ENCODE data around the gene DUSP10. TPM values are rescaled to one million over a fixed set of nuclear protein-coding genes. Genes with fewer than 3 reads are reported as not detected.

Gene DUSP10
- total RNA-seq, 1 experiment from 2014 or later = 1.6 TPM

DNA sequence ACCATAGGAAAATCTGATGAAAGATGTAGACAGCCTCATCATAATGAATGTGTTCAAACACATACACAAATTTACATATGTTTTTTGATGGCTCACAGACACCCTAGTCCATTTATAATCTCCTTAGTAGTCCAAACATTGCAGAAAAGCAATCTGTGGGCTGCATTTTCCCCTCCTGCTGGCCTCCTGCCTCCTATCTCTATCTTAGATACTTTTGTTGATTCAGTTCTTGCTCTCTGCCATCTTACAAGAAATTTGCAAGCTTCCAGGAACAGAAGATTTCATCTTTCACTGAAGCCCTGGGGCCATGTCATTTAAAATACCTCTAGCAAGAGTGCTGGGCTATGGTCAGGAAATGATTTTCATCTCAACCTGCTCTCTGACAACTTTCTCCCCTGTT is 50.6 kb downstream of the DUSP10 start (continued):
- TF ChIP-seq, protein P1, sequence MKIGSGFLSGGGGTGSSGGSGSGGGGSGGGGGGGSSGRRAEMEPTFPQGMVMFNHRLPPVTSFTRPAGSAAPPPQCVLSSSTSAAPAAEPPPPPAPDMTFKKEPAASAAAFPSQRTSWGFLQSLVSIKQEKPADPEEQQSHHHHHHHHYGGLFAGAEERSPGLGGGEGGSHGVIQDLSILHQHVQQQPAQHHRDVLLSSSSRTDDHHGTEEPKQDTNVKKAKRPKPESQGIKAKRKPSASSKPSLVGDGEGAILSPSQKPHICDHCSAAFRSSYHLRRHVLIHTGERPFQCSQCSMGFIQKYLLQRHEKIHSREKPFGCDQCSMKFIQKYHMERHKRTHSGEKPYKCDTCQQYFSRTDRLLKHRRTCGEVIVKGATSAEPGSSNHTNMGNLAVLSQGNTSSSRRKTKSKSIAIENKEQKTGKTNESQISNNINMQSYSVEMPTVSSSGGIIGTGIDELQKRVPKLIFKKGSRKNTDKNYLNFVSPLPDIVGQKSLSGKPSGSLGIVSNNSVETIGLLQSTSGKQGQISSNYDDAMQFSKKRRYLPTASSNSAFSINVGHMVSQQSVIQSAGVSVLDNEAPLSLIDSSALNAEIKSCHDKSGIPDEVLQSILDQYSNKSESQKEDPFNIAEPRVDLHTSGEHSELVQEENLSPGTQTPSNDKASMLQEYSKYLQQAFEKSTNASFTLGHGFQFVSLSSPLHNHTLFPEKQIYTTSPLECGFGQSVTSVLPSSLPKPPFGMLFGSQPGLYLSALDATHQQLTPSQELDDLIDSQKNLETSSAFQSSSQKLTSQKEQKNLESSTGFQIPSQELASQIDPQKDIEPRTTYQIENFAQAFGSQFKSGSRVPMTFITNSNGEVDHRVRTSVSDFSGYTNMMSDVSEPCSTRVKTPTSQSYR (CRISPR knock-in tag; IDR thresholded peaks at IDR 0.05) = no peak
- TF ChIP-seq, protein P2, sequence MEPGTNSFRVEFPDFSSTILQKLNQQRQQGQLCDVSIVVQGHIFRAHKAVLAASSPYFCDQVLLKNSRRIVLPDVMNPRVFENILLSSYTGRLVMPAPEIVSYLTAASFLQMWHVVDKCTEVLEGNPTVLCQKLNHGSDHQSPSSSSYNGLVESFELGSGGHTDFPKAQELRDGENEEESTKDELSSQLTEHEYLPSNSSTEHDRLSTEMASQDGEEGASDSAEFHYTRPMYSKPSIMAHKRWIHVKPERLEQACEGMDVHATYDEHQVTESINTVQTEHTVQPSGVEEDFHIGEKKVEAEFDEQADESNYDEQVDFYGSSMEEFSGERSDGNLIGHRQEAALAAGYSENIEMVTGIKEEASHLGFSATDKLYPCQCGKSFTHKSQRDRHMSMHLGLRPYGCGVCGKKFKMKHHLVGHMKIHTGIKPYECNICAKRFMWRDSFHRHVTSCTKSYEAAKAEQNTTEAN (CRISPR knock-in tag; IDR thresholded peaks at IDR 0.05) = no peak
- TF ChIP-seq GTF2I (CRISPR knock-in tag; conservative IDR thresholded peaks at IDR 0.05) (no peak), ZSCAN18 (CRISPR knock-in tag; IDR thresholded peaks at IDR 0.05) (no peak), FOXK1 (CRISPR knock-in tag; IDR thresholded peaks at IDR 0.05) (no peak), JAZF1 (CRISPR knock-in tag; IDR thresholded peaks at IDR 0.05) (no peak), IRF2 (CRISPR knock-in tag; IDR thresholded peaks at IDR 0.05; ENCODE audit: borderline replicate concordance, low read depth) (no peak), MYBL2 (CRISPR knock-in tag; IDR thresholded peaks at IDR 0.05) (no peak), JUN (CRISPR knock-in tag; IDR thresholded peaks at IDR 0.05) (no peak), STAT6 (CRISPR knock-in tag; conservative IDR thresholded peaks at IDR 0.05; ENCODE audit: low read depth) (no peak)

- ChIA-PET CTCF (no interaction called here), POLR2A (no interaction called here)
- Mint-ChIP-seq H3K27ac (no peak overlapping the region), H3K4me3 (no peak overlapping the region), H3K27me3 (ENCODE audit: low read depth) (no peaks in the 10 kb centered on the region), H3K36me3 (peaks cover 4% of the 10 kb centered on the region; the same call in 1 of the 2 replicates), H3K4me1 (peaks cover 7% of the 10 kb centered on the region), H3K9me3 (peaks cover 13% of the 10 kb centered on the region)
- no peak for DNase-seq (ENCODE audit: low spot score)
- no peak for ATAC-seq
- TF ChIP-seq NFATC4 (CRISPR knock-in tag; IDR thresholded peaks at IDR 0.05) (no peak), TEAD1 (CRISPR knock-in tag; IDR thresholded peaks at IDR 0.05) (no peak), ZNF121 (CRISPR knock-in tag; IDR thresholded peaks at IDR 0.05) (no peak), ETV6 (CRISPR knock-in tag; IDR thresholded peaks at IDR 0.05) (no peak), ZNF232 (CRISPR knock-in tag; IDR thresholded peaks at IDR 0.05) (no peak), FOXP4 (CRISPR knock-in tag; IDR thresholded peaks at IDR 0.05) (no peak), SMAD4 (CRISPR knock-in tag; IDR thresholded peaks at IDR 0.05) (no peak), NR3C1 (CRISPR knock-in tag; conservative IDR thresholded peaks at IDR 0.05; ENCODE audit: low read depth) (no peak), ZNF219 (CRISPR knock-in tag; IDR thresholded peaks at IDR 0.05; ENCODE audit: borderline replicate concordance) (no peak)
- TF ChIP-seq, protein P3, sequence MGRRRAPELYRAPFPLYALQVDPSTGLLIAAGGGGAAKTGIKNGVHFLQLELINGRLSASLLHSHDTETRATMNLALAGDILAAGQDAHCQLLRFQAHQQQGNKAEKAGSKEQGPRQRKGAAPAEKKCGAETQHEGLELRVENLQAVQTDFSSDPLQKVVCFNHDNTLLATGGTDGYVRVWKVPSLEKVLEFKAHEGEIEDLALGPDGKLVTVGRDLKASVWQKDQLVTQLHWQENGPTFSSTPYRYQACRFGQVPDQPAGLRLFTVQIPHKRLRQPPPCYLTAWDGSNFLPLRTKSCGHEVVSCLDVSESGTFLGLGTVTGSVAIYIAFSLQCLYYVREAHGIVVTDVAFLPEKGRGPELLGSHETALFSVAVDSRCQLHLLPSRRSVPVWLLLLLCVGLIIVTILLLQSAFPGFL (CRISPR knock-in tag; IDR thresholded peaks at IDR 0.05; ENCODE audit: borderline replicate concordance) = no peak
- TF ChIP-seq, protein P4, sequence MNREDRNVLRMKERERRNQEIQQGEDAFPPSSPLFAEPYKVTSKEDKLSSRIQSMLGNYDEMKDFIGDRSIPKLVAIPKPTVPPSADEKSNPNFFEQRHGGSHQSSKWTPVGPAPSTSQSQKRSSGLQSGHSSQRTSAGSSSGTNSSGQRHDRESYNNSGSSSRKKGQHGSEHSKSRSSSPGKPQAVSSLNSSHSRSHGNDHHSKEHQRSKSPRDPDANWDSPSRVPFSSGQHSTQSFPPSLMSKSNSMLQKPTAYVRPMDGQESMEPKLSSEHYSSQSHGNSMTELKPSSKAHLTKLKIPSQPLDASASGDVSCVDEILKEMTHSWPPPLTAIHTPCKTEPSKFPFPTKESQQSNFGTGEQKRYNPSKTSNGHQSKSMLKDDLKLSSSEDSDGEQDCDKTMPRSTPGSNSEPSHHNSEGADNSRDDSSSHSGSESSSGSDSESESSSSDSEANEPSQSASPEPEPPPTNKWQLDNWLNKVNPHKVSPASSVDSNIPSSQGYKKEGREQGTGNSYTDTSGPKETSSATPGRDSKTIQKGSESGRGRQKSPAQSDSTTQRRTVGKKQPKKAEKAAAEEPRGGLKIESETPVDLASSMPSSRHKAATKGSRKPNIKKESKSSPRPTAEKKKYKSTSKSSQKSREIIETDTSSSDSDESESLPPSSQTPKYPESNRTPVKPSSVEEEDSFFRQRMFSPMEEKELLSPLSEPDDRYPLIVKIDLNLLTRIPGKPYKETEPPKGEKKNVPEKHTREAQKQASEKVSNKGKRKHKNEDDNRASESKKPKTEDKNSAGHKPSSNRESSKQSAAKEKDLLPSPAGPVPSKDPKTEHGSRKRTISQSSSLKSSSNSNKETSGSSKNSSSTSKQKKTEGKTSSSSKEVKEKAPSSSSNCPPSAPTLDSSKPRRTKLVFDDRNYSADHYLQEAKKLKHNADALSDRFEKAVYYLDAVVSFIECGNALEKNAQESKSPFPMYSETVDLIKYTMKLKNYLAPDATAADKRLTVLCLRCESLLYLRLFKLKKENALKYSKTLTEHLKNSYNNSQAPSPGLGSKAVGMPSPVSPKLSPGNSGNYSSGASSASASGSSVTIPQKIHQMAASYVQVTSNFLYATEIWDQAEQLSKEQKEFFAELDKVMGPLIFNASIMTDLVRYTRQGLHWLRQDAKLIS (CRISPR knock-in tag; IDR thresholded peaks at IDR 0.05; ENCODE audit: borderline replicate concordance) = no peak
- TF ChIP-seq, protein P5, sequence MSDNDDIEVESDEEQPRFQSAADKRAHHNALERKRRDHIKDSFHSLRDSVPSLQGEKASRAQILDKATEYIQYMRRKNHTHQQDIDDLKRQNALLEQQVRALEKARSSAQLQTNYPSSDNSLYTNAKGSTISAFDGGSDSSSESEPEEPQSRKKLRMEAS (CRISPR knock-in tag; IDR thresholded peaks at IDR 0.05) = no peak
These were observed 51.0 kb downstream of the DUSP10 start for GRCh38 chr1:221690858-221691257.
